IMR-90 (cell line): ENCODE measurements around the gene PLA2G15. TPM values are rescaled to one million over a fixed set of nuclear protein-coding genes. Genes with fewer than 3 reads are reported as not detected.

Experiments used
- ATAC-seq: fragments of 200-7000 bp; cut with Tn5 transposase; 2 replicates; pipeline ENCODE4 v1.9.1; 2020; ENCODE audit warnings: low read depth, mild to moderate bottlenecking, moderate library complexity
- BruUV-seq: library from RNA; stranded (reverse); fragments of 400-500 nt; replicated peaks from 2 replicates; lab custom pipeline; 2021; lab: Mats Ljungman, UMichigan
- CTCF ChIA-PET: fragments of 300-600 bp; formaldehyde crosslinking; extraction: SDS; loops from one replicate; lab custom pipeline; 2021; ENCODE audit warnings: antibody characterized with exemption; lab: Yijun Ruan, JAX
- POLR2A ChIA-PET: fragments of 300-600 bp; sonication (Branson Sonifier 250); formaldehyde crosslinking; loops from one replicate; lab custom pipeline; 2022; ENCODE audit warnings: antibody characterized with exemption; ENCODE audit not compliant: unreplicated experiment; lab: Charles Lee
- DNase-seq: peaks from one replicate; pipeline ENCODE4 v3.0.0; 2013
- H2AFZ ChIP-seq: replicated peaks from 2 replicates; pipeline ENCODE3; 2013; ENCODE audit warnings: low read length, mild to moderate bottlenecking; ENCODE audit not compliant: poor library complexity
- H2AK5ac ChIP-seq: 2 replicates; pipeline ENCODE4 v1.6.1; 2013; ENCODE audit warnings: low read depth, low read length, inconsistent platforms
- H2AK9ac ChIP-seq: replicated peaks from 2 replicates; pipeline ENCODE3; 2013; ENCODE audit warnings: mild to moderate bottlenecking, low read depth, low read length, moderate library complexity; ENCODE audit not compliant: poor library complexity
- H2BK120ac ChIP-seq: 2 replicates; pipeline ENCODE4 v1.6.1; 2013; ENCODE audit warnings: low read depth, low read length, inconsistent platforms
- H2BK15ac ChIP-seq: 3 replicates; pipeline ENCODE4 v1.6.1; 2013; ENCODE audit warnings: low read depth, low read length, inconsistent platforms
- H2BK20ac ChIP-seq: 2 replicates; pipeline ENCODE4 v1.6.1; 2013; ENCODE audit warnings: low read depth, mild to moderate bottlenecking, inconsistent platforms, low read length, moderate library complexity
- H2BK5ac ChIP-seq: 2 replicates; pipeline ENCODE4 v1.6.1; 2013; ENCODE audit warnings: mild to moderate bottlenecking, low read depth, low read length, inconsistent platforms; ENCODE audit not compliant: poor library complexity, severe bottlenecking
- H3K14ac ChIP-seq: replicated peaks from 2 replicates; pipeline ENCODE4 v1.6.1; 2013; ENCODE audit warnings: low read depth, low read length, inconsistent platforms
- H3K18ac ChIP-seq: 2 replicates; pipeline ENCODE4 v1.6.1; 2013; ENCODE audit warnings: low read depth, low read length, control low read depth
- H3K23ac ChIP-seq: 2 replicates; pipeline ENCODE4 v1.6.1; 2013; ENCODE audit warnings: low read depth, low read length, inconsistent platforms
- H3K27ac ChIP-seq: 2 replicates; pipeline ENCODE4 v1.5.1; 2013; ENCODE audit warnings: mild to moderate bottlenecking, control low read depth, low read length; ENCODE audit not compliant: insufficient read depth
- H3K27me3 ChIP-seq: 2 replicates; pipeline ENCODE4 v1.6.1; 2013; ENCODE audit warnings: low read length; ENCODE audit not compliant: control insufficient read depth, insufficient read depth
- H3K36me3 ChIP-seq: 2 replicates; pipeline ENCODE4 v1.6.1; 2013; ENCODE audit warnings: low read length, mixed read lengths; ENCODE audit not compliant: control insufficient read depth, insufficient read depth
- H3K4ac ChIP-seq: 2 replicates; pipeline ENCODE4 v1.6.1; 2013; ENCODE audit warnings: low read depth, low read length, inconsistent platforms
- H3K4me1 ChIP-seq: 2 replicates; pipeline ENCODE4 v1.6.1; 2013; ENCODE audit warnings: low read length, mixed read lengths; ENCODE audit not compliant: control insufficient read depth, insufficient read depth
- H3K4me2 ChIP-seq: 2 replicates; pipeline ENCODE4 v1.6.1; 2013; ENCODE audit warnings: low read depth, mild to moderate bottlenecking, control low read depth, low read length, moderate library complexity
- H3K4me3 ChIP-seq: 2 replicates; pipeline ENCODE4 v1.5.1; 2013; ENCODE audit warnings: low read depth, mild to moderate bottlenecking, control low read depth, low read length, moderate library complexity; ENCODE audit not compliant: insufficient read depth
- H3K56ac ChIP-seq: 2 replicates; pipeline ENCODE4 v1.6.1; 2013; ENCODE audit warnings: low read length, inconsistent platforms; ENCODE audit not compliant: insufficient read depth; ENCODE audit errors: extremely low read depth
- H3K79me1 ChIP-seq, 2 experiments: 2 replicates each; pipeline ENCODE4 v1.6.1; 2013; ENCODE audit warnings: low read length in 2 of 2, inconsistent platforms in 1 of 2, low read depth in 1 of 2
- H3K9ac ChIP-seq: 2 replicates; pipeline ENCODE4 v1.6.1; 2013; ENCODE audit warnings: low read depth, low read length, control low read depth
- H3K9me1 ChIP-seq: 2 replicates; pipeline ENCODE4 v1.6.1; 2013; ENCODE audit warnings: low read length, inconsistent platforms; ENCODE audit not compliant: insufficient read depth
- H3K9me3 ChIP-seq: 2 replicates; pipeline ENCODE4 v1.6.1; 2013; ENCODE audit warnings: low read length; ENCODE audit not compliant: control insufficient read depth, insufficient read depth
- H4K20me1 ChIP-seq: 2 replicates; pipeline ENCODE4 v1.6.1; 2013; ENCODE audit warnings: low read length, inconsistent platforms; ENCODE audit not compliant: insufficient read depth
- H4K5ac ChIP-seq: 2 replicates; pipeline ENCODE4 v1.6.1; 2013; ENCODE audit warnings: mild to moderate bottlenecking, low read depth, low read length, control low read depth
- H4K8ac ChIP-seq, 2 experiments: 2 replicates each; pipeline ENCODE4 v1.6.1; 2013; ENCODE audit warnings: low read depth in 2 of 2, low read length in 2 of 2, control low read depth in 1 of 2, inconsistent platforms in 1 of 2
- H4K91ac ChIP-seq: 2 replicates; pipeline ENCODE4 v1.6.1; 2013; ENCODE audit warnings: low read depth, low read length, inconsistent platforms; ENCODE audit not compliant: insufficient read depth
- MAFK ChIP-seq: IDR thresholded peaks from 2 replicates; pipeline ENCODE4 v1.6.1; 2012; ENCODE audit warnings: low read depth, low read length, improper control_type of control experiment
- NFE2L2 ChIP-seq: fragments of 150-350 bp; IDR thresholded peaks from 2 replicates; pipeline ENCODE4 v1.6.1; 2016; ENCODE audit warnings: low read depth, mild to moderate bottlenecking, low read length
- WGBS, 2 experiments: methylation state at CpG; one replicate each; pipeline versions ENCODE4 v1.1.5 to v1.1.7; 2013; ENCODE audit warnings: missing lambda C conversion rate in 2 of 2; ENCODE audit not compliant: insufficient read length in 1 of 2; ENCODE audit errors: extremely low coverage in 2 of 2; 5-methylcytosine and 5-hydroxymethylcytosine counted together
- dilution Hi-C: fragments of 300-500 bp; cut with HindIII; formaldehyde crosslinking; loops from one replicate; pipeline ENCODE4 v1.14.3; 2018; ENCODE audit warnings: low sequenced_read_pairs; ENCODE audit not compliant: unreplicated experiment
- in situ Hi-C: fragments of 300-500 bp; cut with MboI; formaldehyde crosslinking; loops from 3 replicates; pipeline ENCODE4 v1.14.3; 2019; ENCODE audit warnings: low sequenced_read_pairs, inconsistent platforms, mixed read lengths
- intact Hi-C: fragments of 100-400 bp; cut with micrococcal nuclease; formaldehyde crosslinking; loops from 2 replicates; pipeline ENCODE4 v1.10.0; 2022
- polyA plus RNA-seq, 3 experiments: library from polyadenylated mRNA; depleted of rRNA; stranded (reverse); fragments of >200 nt; gene quantifications; 2 replicates each; pipeline ENCODE4 v1.2.3, GENCODE V29; 2012; ENCODE audit warnings: low replicate concordance in 1 of 3
- total RNA-seq: library from RNA; depleted of rRNA; stranded (reverse); fragments of >200 nt; gene quantifications from 2 replicates; pipeline ENCODE4 v1.2.3, GENCODE V29; 2012

PLA2G15 gene
- total and polyA plus RNA-seq, 2 of the 4 experiments (the other 2 are of a cell fraction), result 19.5 to 31.7 TPM

DNA sequence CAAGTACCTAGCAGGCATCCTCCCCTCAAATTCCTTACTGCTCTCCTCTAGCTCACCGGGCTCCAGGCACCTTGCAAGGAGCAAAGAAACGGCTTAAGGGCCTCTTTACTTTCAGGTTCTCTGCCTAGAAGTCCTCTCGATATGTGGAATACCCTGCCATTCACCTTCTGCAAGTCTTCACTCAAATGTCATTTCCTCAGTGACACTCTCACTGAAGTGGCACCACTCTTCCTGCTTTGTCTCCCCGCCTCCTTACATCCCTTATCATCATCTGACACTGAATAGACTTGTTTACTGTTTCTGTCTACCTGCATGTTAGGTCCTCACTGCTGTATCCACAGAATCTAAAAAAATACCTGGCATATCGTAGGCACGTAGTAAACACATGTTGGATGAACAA is 64.6 kb downstream of the PLA2G15 start:
- DNase-seq (no peak), ATAC-seq (no peak)
- peak overlapping the region; percentile 89 for H3K27ac ChIP-seq
- H2BK20ac ChIP-seq, result no peak overlapping the region
- 68% methylated on average over 4 of the region's 6 CpGs; no CpG with 5 or more reads in 1 of the 2 experiments for WGBS, 2 experiments
- H3K4ac ChIP-seq, result peak overlapping the region; percentile 84
- H4K8ac ChIP-seq, result peak overlapping the region; percentile 51 to 67; a peak in 2 of 4 replicates
- dilution Hi-C loops, result no loop called here
- H3K4me3 ChIP-seq, result peak overlapping the region; percentile 97
- H3K79me1 ChIP-seq, result peaks cover 26 to 71% of the 10 kb centered on the region in 2 experiments
- no peak overlapping the region for H2BK120ac ChIP-seq
- TF ChIP-seq NFE2L2 (no peak), MAFK (no peak)
- H3K56ac ChIP-seq, result no peak overlapping the region
- CTCF ChIA-PET, result no interaction called here
- intact Hi-C loops, result loop anchor here (2.0 to 5.0 kb wide), 2 partner anchors 19 to 42 kb away; no protein-coding TSS in a partner anchor
- H3K4me2 ChIP-seq, result peak overlapping the region; percentile 98
- in situ Hi-C loops, result no loop called here
- no TSS peak for BruUV-seq
- peak overlapping the region; percentile 18 for H2BK5ac ChIP-seq
- H2AFZ ChIP-seq, result no peak overlapping the region
- H4K5ac ChIP-seq, result no peak overlapping the region; the same call in 1 of the 2 replicates
- peaks cover 17% of the 10 kb centered on the region for H3K36me3 ChIP-seq
- POLR2A ChIA-PET, result no interaction called here
- no peaks in the 10 kb centered on the region; the same call in 1 of the 2 replicates for H3K9me1 ChIP-seq
- no peak overlapping the region for H3K18ac ChIP-seq
- H4K20me1 ChIP-seq, result peaks cover 11% of the 10 kb centered on the region; the same call in 1 of the 2 replicates
- no peak overlapping the region for H2BK15ac ChIP-seq
- no peak overlapping the region for H4K91ac ChIP-seq
- peaks cover 9% of the 10 kb centered on the region for H3K4me1 ChIP-seq
- H3K27me3 ChIP-seq, result no peaks in the 10 kb centered on the region
- no peaks in the 10 kb centered on the region for H3K9me3 ChIP-seq
- peak overlapping the region; percentile 11; the same call in 1 of the 2 replicates for H2AK5ac ChIP-seq
- H3K9ac ChIP-seq, result peak overlapping the region; percentile 85
- H3K23ac ChIP-seq, result peak overlapping the region; percentile 87; the same call in 1 of the 2 replicates
- H2AK9ac ChIP-seq, result peak overlapping the region; percentile 98
- H3K14ac ChIP-seq, result peak overlapping the region; percentile 42
